H9 (cell line): ENCODE data around the gene CDKAL1. TPM values are rescaled to one million over a fixed set of nuclear protein-coding genes. Genes with fewer than 3 reads are reported as not detected.

Experiments used
- DNase-seq: peaks from one replicate; pipeline ENCODE4 v3.0.0-alpha.2; 2017
- H2AFZ ChIP-seq: one replicate; pipeline ENCODE4 v1.6.1; 2013; ENCODE audit warnings: mild to moderate bottlenecking, low read length, control low read depth, moderate library complexity
- H2AK5ac ChIP-seq: 2 replicates; pipeline ENCODE4 v1.6.1; 2013; ENCODE audit warnings: low read length, control low read depth, mixed read lengths; ENCODE audit not compliant: insufficient read length
- H2BK120ac ChIP-seq: one replicate; pipeline ENCODE4 v1.6.1; 2013; ENCODE audit warnings: low read depth, mild to moderate bottlenecking, low read length, control low read depth, inconsistent platforms; ENCODE audit not compliant: poor library complexity, severe bottlenecking
- H2BK12ac ChIP-seq: 2 replicates; pipeline ENCODE4 v1.6.1; 2013; ENCODE audit warnings: low read length, control low read depth, mixed read lengths, low read depth; ENCODE audit not compliant: insufficient read length
- H2BK15ac ChIP-seq: 2 replicates; pipeline ENCODE4 v1.6.1; 2013; ENCODE audit warnings: low read depth, low read length, control low read depth
- H2BK20ac ChIP-seq: one replicate; pipeline ENCODE4 v1.6.1; 2013; ENCODE audit warnings: low read depth, mild to moderate bottlenecking, low read length, control low read depth, inconsistent platforms; ENCODE audit not compliant: poor library complexity, severe bottlenecking
- H2BK5ac ChIP-seq: 2 replicates; pipeline ENCODE4 v1.6.1; 2013; ENCODE audit warnings: low read length, control low read depth, mixed read lengths; ENCODE audit not compliant: insufficient read length
- H3K14ac ChIP-seq: 2 replicates; pipeline ENCODE4 v1.6.1; 2013; ENCODE audit warnings: low read length, control low read depth; ENCODE audit not compliant: insufficient read depth
- H3K18ac ChIP-seq: 2 replicates; pipeline ENCODE4 v1.6.1; 2013; ENCODE audit warnings: low read depth, mild to moderate bottlenecking, mixed read lengths, low read length, control low read depth; ENCODE audit not compliant: insufficient read length
- H3K23ac ChIP-seq: 2 replicates; pipeline ENCODE4 v1.6.1; 2013; ENCODE audit warnings: low read length, control low read depth, mixed read lengths, low read depth; ENCODE audit not compliant: insufficient read length
- H3K23me2 ChIP-seq: 2 replicates; pipeline ENCODE4 v1.6.1; 2013; ENCODE audit warnings: low read depth, mild to moderate bottlenecking, mixed read lengths, low read length, control low read depth; ENCODE audit not compliant: insufficient read length, poor library complexity, severe bottlenecking
- H3K27ac ChIP-seq: 2 replicates; pipeline ENCODE4 v1.5.1; 2013; ENCODE audit warnings: low read length, control low read depth, mixed read lengths, low read depth; ENCODE audit not compliant: insufficient read length
- H3K27me3 ChIP-seq: 2 replicates; pipeline ENCODE4 v1.6.1; 2013; ENCODE audit warnings: low read length, control low read depth, inconsistent platforms; ENCODE audit not compliant: insufficient read depth
- H3K4ac ChIP-seq: 2 replicates; pipeline ENCODE4 v1.6.1; 2013; ENCODE audit warnings: low read depth, mild to moderate bottlenecking, control low read depth, inconsistent platforms, low read length, moderate library complexity
- H3K4me1 ChIP-seq: 2 replicates; pipeline ENCODE4 v1.6.1; 2013; ENCODE audit warnings: low read length, control low read depth, inconsistent platforms; ENCODE audit not compliant: insufficient read depth
- H3K4me2 ChIP-seq: 2 replicates; pipeline ENCODE4 v1.6.1; 2013; ENCODE audit warnings: low read length, control low read depth, mixed read lengths; ENCODE audit not compliant: insufficient read length, insufficient read depth
- H3K56ac ChIP-seq: 2 replicates; pipeline ENCODE4 v1.6.1; 2013; ENCODE audit warnings: low read depth, mild to moderate bottlenecking, mixed read lengths, low read length, control low read depth; ENCODE audit not compliant: insufficient read length
- H3K79me1 ChIP-seq: 2 replicates; pipeline ENCODE4 v1.6.1; 2013; ENCODE audit warnings: low read depth, mild to moderate bottlenecking, moderate library complexity, low read length, control low read depth, inconsistent platforms; ENCODE audit not compliant: insufficient read depth, poor library complexity, severe bottlenecking
- H3K79me2 ChIP-seq: 2 replicates; pipeline ENCODE4 v1.6.1; 2013; ENCODE audit warnings: low read length, control low read depth, inconsistent platforms; ENCODE audit not compliant: insufficient read depth
- H3K9ac ChIP-seq: 2 replicates; pipeline ENCODE4 v1.6.1; 2013; ENCODE audit warnings: low read length, control low read depth, mixed read lengths; ENCODE audit not compliant: insufficient read length; ENCODE audit errors: extremely low read depth
- H3K9me3 ChIP-seq: one replicate; pipeline ENCODE4 v1.6.1; 2013; ENCODE audit warnings: low read depth, low read length, inconsistent platforms; ENCODE audit not compliant: control insufficient read depth
- H3T11ph ChIP-seq: one replicate; pipeline ENCODE4 v1.6.1; 2013; ENCODE audit warnings: mild to moderate bottlenecking, low read length, control low read depth, inconsistent platforms
- H4K20me1 ChIP-seq: one replicate; pipeline ENCODE4 v1.6.1; 2013; ENCODE audit not compliant: control insufficient read depth, insufficient read length, insufficient read depth
- H4K5ac ChIP-seq: 2 replicates; pipeline ENCODE4 v1.6.1; 2013; ENCODE audit warnings: low read depth, mild to moderate bottlenecking, mixed read lengths, low read length, control low read depth; ENCODE audit not compliant: insufficient read length
- H4K8ac ChIP-seq: replicated peaks from 2 replicates; pipeline ENCODE4 v1.6.1; 2013; ENCODE audit warnings: low read length, control low read depth, mixed read lengths, low read depth; ENCODE audit not compliant: insufficient read length
- H4K91ac ChIP-seq: 2 replicates; pipeline ENCODE4 v1.6.1; 2013; ENCODE audit warnings: low read depth, mild to moderate bottlenecking, moderate library complexity, mixed read lengths, low read length, control low read depth; ENCODE audit not compliant: insufficient read length
- H3K27ac Mint-ChIP-seq, 3 experiments: 2 replicates in 2 of 3; 3 replicates in 1 of 3; pipeline ENCODE4 v1.8.0; 2020 to 2021; ENCODE audit warnings: mixed read lengths in 3 of 3, mild to moderate bottlenecking in 1 of 3, moderate library complexity in 1 of 3
- H3K27me3 Mint-ChIP-seq: 2 replicates; pipeline ENCODE4 v1.8.0; 2021; ENCODE audit warnings: low read depth, mild to moderate bottlenecking, moderate library complexity, mixed read lengths
- H3K36me3 Mint-ChIP-seq, 3 experiments: 2 replicates in 2 of 3; 3 replicates in 1 of 3; pipeline ENCODE4 v1.8.0; 2020 to 2021; ENCODE audit warnings: low read depth in 3 of 3, mixed read lengths in 3 of 3; ENCODE audit not compliant: insufficient read depth in 1 of 3
- H3K4me1 Mint-ChIP-seq, 2 experiments: 2 replicates each; pipeline ENCODE4 v1.8.0; 2020; ENCODE audit warnings: mixed read lengths in 2 of 2
- H3K4me3 Mint-ChIP-seq, 2 experiments: 2 replicates in 1 of 2; 3 replicates in 1 of 2; pipeline ENCODE4 v1.8.0; 2020 to 2021; ENCODE audit warnings: mild to moderate bottlenecking in 2 of 2, mixed read lengths in 2 of 2, moderate library complexity in 1 of 2
- H3K9me3 Mint-ChIP-seq, 2 experiments: 2 replicates in 1 of 2; 3 replicates in 1 of 2; pipeline ENCODE4 v1.8.0; 2020; ENCODE audit warnings: mild to moderate bottlenecking in 2 of 2, mixed read lengths in 2 of 2, moderate library complexity in 1 of 2
- CTCF ChIP-seq: fragments of 200-600 bp; sonication (generic); conservative IDR thresholded peaks from 3 replicates; pipeline ENCODE4 v1.8.0; 2021; ENCODE audit warnings: antibody characterized with exemption, mild to moderate bottlenecking
- WGBS: extraction: QIAGEN DNeasy Blood & Tissue Kit; methylation state at CpG from one replicate; pipeline ENCODE4 v1.1.7; 2013; ENCODE audit warnings: missing lambda C conversion rate, low lambda C conversion rate, mixed read lengths; ENCODE audit not compliant: insufficient read length; ENCODE audit errors: extremely low coverage; 5-methylcytosine and 5-hydroxymethylcytosine counted together
- total RNA-seq: library from RNA; stranded (reverse); gene quantifications from 2 replicates; pipeline ENCODE4 v1.2.1, GENCODE V29; 2021

Gene CDKAL1
- total RNA-seq, 1 experiment from 2014 or later = 23.0 TPM

GRCh38 chr6:20605061-20605460 is 70.8 kb downstream of the CDKAL1 start:
- Histone ChIP-seq H4K8ac (no peak overlapping the region), H4K5ac (no peak overlapping the region), H3K27me3 (no peaks in the 10 kb centered on the region), H3K14ac (no peak overlapping the region), H2BK12ac (no peak overlapping the region), H2BK120ac (no peak overlapping the region), H2AFZ (no peak overlapping the region), H3K4me2 (no peak overlapping the region), H2AK5ac (no peak overlapping the region), H3K27ac (no peak overlapping the region), H2BK15ac (no peak overlapping the region), H3K23ac (no peak overlapping the region), H3K56ac (no peak overlapping the region), H2BK5ac (no peak overlapping the region), H2BK20ac (no peak overlapping the region), H4K91ac (no peak overlapping the region), H3K79me2 (no peaks in the 10 kb centered on the region), H3K18ac (no peak overlapping the region), H3K79me1 (no peaks in the 10 kb centered on the region), H3K23me2 (no peaks in the 10 kb centered on the region), H3K4me1 (no peaks in the 10 kb centered on the region), H3T11ph (no peak overlapping the region), H3K4ac (no peak overlapping the region), H4K20me1 (no peaks in the 10 kb centered on the region), H3K9ac (no peak overlapping the region), H3K9me3 (no peaks in the 10 kb centered on the region)
- no peak for DNase-seq
- no peak overlapping the region for H3K27ac Mint-ChIP-seq
- no peaks in the 10 kb centered on the region for H3K27me3 Mint-ChIP-seq
- peaks cover 4% of the 10 kb centered on the region in 2 experiments; a peak in 3 of 5 replicates for H3K9me3 Mint-ChIP-seq
- peaks cover 15 to 16% of the 10 kb centered on the region in 2 experiments for H3K4me1 Mint-ChIP-seq
- H3K36me3 Mint-ChIP-seq = peaks cover 4 to 5% (median 4%) of the 10 kb centered on the region in 3 experiments; a peak in 5 of 7 replicates
- no CpG with 5 or more reads among the region's 1 CpG for WGBS
- TF ChIP-seq CTCF = no peak
- H3K4me3 Mint-ChIP-seq = no peak overlapping the region
